GM21381 (cell line): ENCODE measurements around the gene DMWD.

ENCODE experiments used
- ATAC-seq: cut with Tn5 transposase; IDR thresholded peaks from one replicate; pipeline ENCODE4 v1.9.1; 2021; ENCODE audit warnings: mild to moderate bottlenecking, moderate library complexity; ENCODE audit not compliant: unreplicated experiment

Gene DMWD, protein sequence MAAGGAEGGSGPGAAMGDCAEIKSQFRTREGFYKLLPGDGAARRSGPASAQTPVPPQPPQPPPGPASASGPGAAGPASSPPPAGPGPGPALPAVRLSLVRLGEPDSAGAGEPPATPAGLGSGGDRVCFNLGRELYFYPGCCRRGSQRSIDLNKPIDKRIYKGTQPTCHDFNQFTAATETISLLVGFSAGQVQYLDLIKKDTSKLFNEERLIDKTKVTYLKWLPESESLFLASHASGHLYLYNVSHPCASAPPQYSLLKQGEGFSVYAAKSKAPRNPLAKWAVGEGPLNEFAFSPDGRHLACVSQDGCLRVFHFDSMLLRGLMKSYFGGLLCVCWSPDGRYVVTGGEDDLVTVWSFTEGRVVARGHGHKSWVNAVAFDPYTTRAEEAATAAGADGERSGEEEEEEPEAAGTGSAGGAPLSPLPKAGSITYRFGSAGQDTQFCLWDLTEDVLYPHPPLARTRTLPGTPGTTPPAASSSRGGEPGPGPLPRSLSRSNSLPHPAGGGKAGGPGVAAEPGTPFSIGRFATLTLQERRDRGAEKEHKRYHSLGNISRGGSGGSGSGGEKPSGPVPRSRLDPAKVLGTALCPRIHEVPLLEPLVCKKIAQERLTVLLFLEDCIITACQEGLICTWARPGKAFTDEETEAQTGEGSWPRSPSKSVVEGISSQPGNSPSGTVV

GRCh38 chr19:45792470-45793177 is at the start of gene DMWD:
DMWD (minus strand) TSS chr19:45792845; CDS start chr19:45792756, 89 bp downstream.
- ATAC-seq, result peak; percentile 94

GRCh38 chr19:45842198-45842597 is 49.6 kb upstream of the DMWD start:
- no peak for ATAC-seq

DNA sequence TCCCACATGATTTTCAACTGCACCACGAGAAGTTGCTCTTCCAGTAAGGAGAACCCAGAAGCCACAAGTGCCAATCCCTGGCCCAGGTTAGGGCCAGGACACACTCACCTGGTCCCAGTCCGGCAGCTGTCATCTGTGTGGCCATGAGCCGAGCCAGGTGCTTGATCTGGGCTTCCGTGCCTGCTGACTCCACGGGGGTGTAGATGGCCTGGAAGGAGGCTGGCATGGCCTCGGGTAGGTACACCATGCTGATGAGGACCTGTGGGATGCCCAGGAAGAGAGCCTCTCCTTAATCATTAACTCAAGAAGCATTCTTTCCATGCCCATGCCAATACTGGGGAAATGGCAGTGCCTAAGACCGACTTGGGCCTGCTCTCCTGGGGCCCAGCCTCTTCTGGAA is 42.3 kb upstream of the DMWD start:
- no peak for ATAC-seq

GRCh38 chr19:45828945-45829344 is 36.3 kb upstream of the DMWD start:
- ATAC-seq, result no peak

GRCh38 chr19:45828523-45828922 is 35.9 kb upstream of the DMWD start:
- ATAC-seq, result no peak

GRCh38 chr19:45827459-45828093 is 34.9 kb upstream of the DMWD start:
- ATAC-seq, result no peak

- no peak for ATAC-seq
Measured at GRCh38 chr19:45826934-45827333, 34.3 kb upstream of the DMWD start.

DNA sequence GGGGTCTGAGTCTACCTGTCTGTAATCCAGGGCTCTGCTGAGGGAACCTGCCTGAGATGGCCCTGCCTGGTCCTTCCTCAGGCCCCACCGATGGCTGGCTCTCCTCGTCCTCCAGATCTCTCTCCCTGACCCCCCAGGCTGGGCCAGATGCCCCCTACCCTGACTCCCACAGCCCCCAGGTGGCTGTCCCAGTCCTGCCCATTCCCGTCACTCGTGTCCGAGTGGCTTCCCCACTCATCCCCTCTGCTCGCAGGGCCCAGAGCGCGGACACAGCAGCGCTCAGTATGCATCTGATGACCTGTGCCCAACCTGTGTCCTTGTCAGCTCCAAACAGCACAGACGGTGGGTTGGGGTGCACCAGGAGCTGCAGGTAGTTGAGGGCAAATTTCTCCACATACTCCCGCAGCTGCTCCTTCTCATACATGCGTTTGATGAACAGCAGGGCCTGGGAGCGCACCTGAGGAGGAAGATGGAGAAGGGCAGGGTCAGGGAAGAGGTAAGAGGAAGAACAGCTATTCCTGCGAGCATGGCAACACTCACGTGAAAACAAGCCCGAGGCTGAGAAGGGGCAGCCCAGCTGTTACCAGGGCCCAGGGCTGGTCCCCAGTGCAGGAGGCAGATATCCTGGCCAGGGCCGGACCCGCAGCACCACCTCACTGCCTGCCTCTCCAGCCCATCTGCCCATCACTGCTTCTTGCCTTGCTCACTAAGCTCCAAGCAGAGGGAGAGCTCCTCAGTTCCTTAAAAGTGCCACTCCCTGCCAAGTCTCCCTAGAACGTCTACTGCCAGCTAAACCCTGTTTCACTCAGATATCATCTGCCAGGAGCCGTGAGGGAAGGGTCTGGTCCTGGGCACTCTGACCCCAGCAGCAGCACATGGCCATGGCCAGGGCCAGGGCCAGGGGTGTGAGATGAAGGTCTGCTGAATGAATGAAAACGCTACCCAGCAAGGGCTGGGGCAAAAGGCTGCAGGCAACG is 33.6 kb upstream of the DMWD start:
- no peak for ATAC-seq

DNA sequence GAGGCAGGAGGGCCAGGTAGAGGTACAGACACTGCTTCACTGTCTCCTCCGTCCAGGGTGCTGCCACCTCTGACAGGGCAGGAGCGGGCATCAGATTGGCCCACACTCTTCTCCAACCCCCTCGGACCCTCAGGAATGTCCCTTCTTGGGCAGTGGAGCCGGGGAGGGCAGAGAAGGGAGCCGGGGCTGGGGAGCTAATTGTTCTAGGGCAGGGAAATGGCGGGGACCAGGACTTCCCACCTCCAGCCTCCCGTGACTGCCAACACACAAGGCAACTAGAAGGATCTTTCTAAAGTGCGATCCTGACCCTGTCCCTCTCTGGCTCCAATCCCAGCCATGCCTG is 32.6 kb upstream of the DMWD start:
- no peak for ATAC-seq

- no peak for ATAC-seq
Measured at GRCh38 chr19:45824531-45825262, 32.1 kb upstream of the DMWD start.

GRCh38 chr19:45824041-45824471 is 31.4 kb upstream of the DMWD start:
- no peak for ATAC-seq

- no peak for ATAC-seq
Measured at GRCh38 chr19:45823182-45823581, 30.5 kb upstream of the DMWD start.

- ATAC-seq, result no peak
Measured at GRCh38 chr19:45822716-45823115, 30.1 kb upstream of the DMWD start.

- no peak for ATAC-seq
Measured at GRCh38 chr19:45821570-45821969, 28.9 kb upstream of the DMWD start.

GRCh38 chr19:45821103-45821521 is 28.5 kb upstream of the DMWD start:
- no peak for ATAC-seq

- ATAC-seq, result no peak
Measured at GRCh38 chr19:45820413-45821102, 27.9 kb upstream of the DMWD start.

DNA sequence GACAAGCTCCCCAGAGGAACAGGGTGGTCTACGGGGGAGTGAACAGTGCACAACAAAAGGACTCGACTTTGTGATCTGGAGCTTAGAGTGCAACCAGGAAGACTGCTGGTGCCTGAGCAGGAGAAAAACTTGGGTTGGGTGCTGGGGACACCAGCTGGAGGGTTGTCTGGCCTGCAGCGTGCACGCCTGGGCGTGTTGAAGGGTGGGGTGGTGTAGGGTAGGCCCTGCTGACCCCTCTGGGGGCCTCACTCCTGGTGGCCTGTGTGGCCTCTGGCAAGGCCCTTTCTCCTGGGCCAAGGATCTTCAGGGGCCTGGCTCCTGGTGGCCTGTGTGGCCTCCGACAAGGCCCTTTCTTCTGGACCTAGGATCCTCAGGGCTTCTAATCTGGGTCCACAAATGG is 27.1 kb upstream of the DMWD start:
- no peak for ATAC-seq

DNA sequence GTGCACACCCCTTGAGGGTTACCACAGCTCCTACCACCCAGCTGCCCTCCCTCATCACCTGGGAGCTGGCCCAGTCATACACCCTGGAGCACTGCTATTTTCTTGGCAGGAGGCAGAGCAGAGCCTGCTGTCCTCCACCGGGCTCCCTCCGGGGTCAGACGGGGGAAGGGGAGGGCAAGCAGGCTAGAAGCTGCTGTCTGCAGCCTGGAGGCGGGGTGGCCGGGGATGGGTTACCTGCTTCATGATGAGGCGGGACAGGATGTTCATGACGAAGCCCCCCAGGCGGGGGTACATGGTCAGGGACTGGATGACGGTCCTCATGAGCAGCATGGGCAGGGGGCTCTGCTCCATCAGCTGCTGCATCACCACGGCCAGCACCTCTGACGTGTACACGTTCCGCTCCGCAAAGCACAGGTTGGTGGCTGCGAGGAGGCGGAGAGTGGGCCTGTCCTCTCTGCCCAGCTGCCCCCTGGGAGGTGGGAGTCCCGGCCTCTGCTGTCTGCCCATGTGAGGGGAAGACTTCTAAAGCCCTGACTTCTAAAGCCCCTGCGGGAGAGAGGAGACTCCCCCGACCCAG is 25.2 kb upstream of the DMWD start:
- ATAC-seq, result no peak
